Measurements from ENCODE around the gene STK25.

The STK25 gene

GRCh38 chr2:241490825-241491506 lies 17.4 kb downstream of the STK25 start:
- no peak overlapping the region for H3K27ac ChIP-seq
- TF ChIP-seq ZFX (IDR thresholded peaks at IDR 0.05) (no peak), CTCF (conservative IDR thresholded peaks at IDR 0.05) (no peak)

- no peak overlapping the region for H3K27ac ChIP-seq
- TF ChIP-seq ZFX (IDR thresholded peaks at IDR 0.05) = no peak
- TF ChIP-seq CTCF (conservative IDR thresholded peaks at IDR 0.05) = no peak
Measured at GRCh38 chr2:241489733-241490680, 18.4 kb downstream of the STK25 start.

GRCh38 chr2:241489088-241489487 lies 19.3 kb downstream of the STK25 start:
- no peak overlapping the region for H3K27ac ChIP-seq
- no peak for TF ChIP-seq CTCF (conservative IDR thresholded peaks at IDR 0.05)
- no peak for TF ChIP-seq ZFX (IDR thresholded peaks at IDR 0.05)

GRCh38 chr2:241485172-241485911 lies 23.0 kb downstream of the STK25 start:
- no peak overlapping the region for H3K27ac ChIP-seq
- no peak for TF ChIP-seq CTCF (conservative IDR thresholded peaks at IDR 0.05)
- TF ChIP-seq ZFX (IDR thresholded peaks at IDR 0.05) = no peak

GRCh38 chr2:241483305-241483704 lies 25.1 kb downstream of the STK25 start:
- TF ChIP-seq ZFX (IDR thresholded peaks at IDR 0.05) (no peak), CTCF (conservative IDR thresholded peaks at IDR 0.05) (no peak)
- H3K27ac ChIP-seq = no peak overlapping the region

- no peak overlapping the region for H3K27ac ChIP-seq
- no peak for TF ChIP-seq CTCF (conservative IDR thresholded peaks at IDR 0.05)
Measured at GRCh38 chr2:241482126-241482955, 26.0 kb downstream of the STK25 start.

Data from C4-2B (cell line).